GM12878 (cell line): ENCODE measurements around the gene ETV7. TPM values are rescaled to one million over a fixed set of nuclear protein-coding genes. Genes with fewer than 3 reads are reported as not detected.

ENCODE experiments used
- ATAC-seq: fragments of 200-7000 bp; cut with Tn5 transposase; 3 replicates; pipeline ENCODE4 v1.9.1; 2020; ENCODE audit warnings: mild to moderate bottlenecking, moderate library complexity
- BruUV-seq: library from RNA; stranded (reverse); fragments of 400-500 nt; replicated peaks from 2 replicates; lab custom pipeline; 2021; lab: Mats Ljungman, UMichigan
- CTCF ChIA-PET: fragments of 300-600 bp; sonication (Branson Sonifier 250); formaldehyde crosslinking; extraction: SDS; loops from one replicate; lab custom pipeline; 2021; ENCODE audit warnings: inconsistent platforms; lab: Yijun Ruan, JAX
- POLR2A ChIA-PET: fragments of 350-600 bp; formaldehyde crosslinking; extraction: SDS; loops from one replicate; lab custom pipeline; 2021; ENCODE audit warnings: inconsistent platforms; lab: Charles Lee
- RAD21 ChIA-PET: fragments of 300-600 bp; sonication (Branson Sonifier 250); formaldehyde crosslinking; loops from one replicate; lab custom pipeline; 2023; ENCODE audit warnings: antibody characterized with exemption; ENCODE audit not compliant: unreplicated experiment; lab: Charles Lee
- SMC1A ChIA-PET: fragments of 300-600 bp; sonication (Branson Sonifier 250); formaldehyde crosslinking; loops from one replicate; lab custom pipeline; 2023; ENCODE audit not compliant: unreplicated experiment, uncharacterized antibody; lab: Charles Lee
- DNase-seq: peaks from one replicate; pipeline ENCODE4 v3.0.0-alpha.2; 2011; ENCODE audit warnings: low read depth, low spot score
- FAIRE-seq: peaks from 3 replicates; lab custom pipeline; 2011; peaks lifted over from hg19 to GRCh38; lab: Jason Lieb, UNC
- H2AFZ ChIP-seq: 2 replicates; pipeline ENCODE4 v1.6.0; 2011; ENCODE audit warnings: low read depth, low read length, control low read depth; ENCODE audit not compliant: control insufficient read depth
- H3K27ac ChIP-seq: 2 replicates; pipeline ENCODE4 v1.5.1; 2011; ENCODE audit warnings: control low read depth; ENCODE audit not compliant: control insufficient read depth, insufficient read depth
- H3K27me3 ChIP-seq, 2 experiments: replicated peaks in 1 of 2; 2 replicates each; pipeline versions ENCODE4 v1.6.0 to v1.6.1; 2011; ENCODE audit warnings: low read length in 1 of 2; ENCODE audit not compliant: control insufficient read depth in 2 of 2, insufficient read depth in 2 of 2
- H3K36me3 ChIP-seq, 2 experiments: 2 replicates each; pipeline ENCODE4 v1.5.1; 2011; ENCODE audit warnings: low read length in 1 of 2; ENCODE audit not compliant: control insufficient read depth in 2 of 2, insufficient read depth in 2 of 2
- H3K4me1 ChIP-seq: 2 replicates; pipeline ENCODE4 v1.6.1; 2011; ENCODE audit warnings: mild to moderate bottlenecking, low read length, moderate library complexity, mixed read lengths; ENCODE audit not compliant: control insufficient read depth, insufficient read depth
- H3K4me2 ChIP-seq: 2 replicates; pipeline ENCODE4 v1.6.0; 2011; ENCODE audit warnings: control low read depth; ENCODE audit not compliant: control insufficient read depth, insufficient read depth
- H3K4me3 ChIP-seq: fragments of 200-600 bp; sonication (generic); 2 replicates; pipeline ENCODE4 v1.5.1; 2016
- H3K79me2 ChIP-seq: 2 replicates; pipeline ENCODE4 v1.6.0; 2011; ENCODE audit warnings: low read length; ENCODE audit not compliant: control insufficient read depth, insufficient read depth
- H3K9ac ChIP-seq: 2 replicates; pipeline ENCODE4 v1.8.0; 2011; ENCODE audit warnings: low read length, control low read depth, mixed read lengths; ENCODE audit not compliant: control insufficient read depth, insufficient read depth
- H3K9me3 ChIP-seq: replicated peaks from 3 replicates; pipeline ENCODE4 v1.5.1; 2011; ENCODE audit warnings: mild to moderate bottlenecking, low read length; ENCODE audit not compliant: control insufficient read depth, insufficient read depth
- H4K20me1 ChIP-seq: 2 replicates; pipeline ENCODE4 v1.6.0; 2011; ENCODE audit not compliant: control insufficient read depth, insufficient read depth
- CBX3 ChIP-seq: fragments of 200-600 bp; sonication (generic); IDR thresholded peaks from 2 replicates; pipeline ENCODE4 v1.6.1; 2016; ENCODE audit warnings: low read depth, borderline replicate concordance
- E4F1 ChIP-seq: fragments of 450-650 bp; IDR thresholded peaks from 2 replicates; pipeline ENCODE4 v1.6.1; 2018; ENCODE audit warnings: borderline replicate concordance, mild to moderate bottlenecking; ENCODE audit not compliant: partially characterized antibody
- ETV6 ChIP-seq, 2 experiments: fragments of 450-650 bp in 1 of 2; IDR thresholded peaks in 1 of 2; conservative IDR thresholded peaks in 1 of 2; 2 replicates each; pipeline ENCODE4 v1.6.1; 2014; ENCODE audit warnings: antibody characterized with exemption in 1 of 2, borderline replicate concordance in 1 of 2, low read depth in 1 of 2, mild to moderate bottlenecking in 1 of 2, moderate library complexity in 1 of 2
- MTA3 ChIP-seq: IDR thresholded peaks from 2 replicates; pipeline ENCODE4 v1.6.1; 2012; ENCODE audit warnings: low read length, inconsistent platforms, borderline replicate concordance
- PML ChIP-seq: IDR thresholded peaks from 2 replicates; pipeline ENCODE4 v1.6.1; 2012; ENCODE audit warnings: low read length, inconsistent platforms
- TAF1 ChIP-seq: IDR thresholded peaks from 2 replicates; pipeline ENCODE4 v1.6.1; 2011; ENCODE audit warnings: mild to moderate bottlenecking, low read depth, low read length, borderline replicate concordance
- ZNF217 ChIP-seq: fragments of 450-650 bp; IDR thresholded peaks from 2 replicates; pipeline ENCODE4 v1.6.1; 2017; ENCODE audit warnings: antibody characterized with exemption, mild to moderate bottlenecking
- ZNF384 ChIP-seq: IDR thresholded peaks from 2 replicates; pipeline ENCODE4 v1.6.1; 2012; ENCODE audit warnings: low read depth, mild to moderate bottlenecking, low read length, improper control_type of control experiment, borderline replicate concordance
- ZNF622 ChIP-seq: fragments of 450-650 bp; IDR thresholded peaks from 2 replicates; pipeline ENCODE4 v1.6.1; 2017; ENCODE audit warnings: mild to moderate bottlenecking, inconsistent platforms
- WGBS: methylation state at CpG from one replicate; pipeline ENCODE4 v1.1.6; 2016; ENCODE audit warnings: low lambda C conversion rate; ENCODE audit not compliant: insufficient replicate concordance, insufficient coverage; ENCODE audit errors: missing lambda C conversion rate; 5-methylcytosine and 5-hydroxymethylcytosine counted together
- in situ Hi-C: fragments of 300-500 bp; cut with MboI; formaldehyde crosslinking; loops from 9 replicates; pipeline ENCODE4 v1.14.3; 2018; ENCODE audit warnings: mixed read lengths
- intact Hi-C: fragments of 100-400 bp; cut with micrococcal nuclease; formaldehyde crosslinking; loops from one replicate; pipeline ENCODE4 v1.14.2; 2022; ENCODE audit not compliant: unreplicated experiment
- polyA plus RNA-seq, 11 experiments: library from polyadenylated mRNA; depleted of rRNA in 4 of 11; unstranded in 6 of 11; stranded (reverse) in 5 of 11; fragments of >200 nt; fragmentation: Nextera tagmentation in 4 of 11; fragmentation: Illumina TruSeq in 1 of 11; extraction: Ambion mirVana in 4 of 11; extraction: Trizol in 1 of 11; gene quantifications; 1 replicate in 1 of 11; 2 replicates in 10 of 11; pipeline versions ENCODE4 v1.2.1 to v1.2.3, GENCODE V29; 2011 to 2016; ENCODE audit warnings: inconsistent platforms in 2 of 11, missing spikeins in 2 of 11, low read depth in 1 of 11
- total RNA-seq, 4 experiments: library from RNA; depleted of rRNA in 3 of 4; stranded (reverse); fragments of >200 nt in 3 of 4; fragmentation: Illumina TruSeq in 1 of 4; extraction: Trizol in 1 of 4; gene quantifications; 2 replicates each; pipeline versions ENCODE4 v1.2.1 to v1.2.3, GENCODE V29; 2013 to 2021
- TF ChIP-seq, protein P1 (sequence below): fragments of 450-650 bp; IDR thresholded peaks from 2 replicates; pipeline ENCODE4 v1.6.1; 2016; ENCODE audit warnings: mild to moderate bottlenecking, moderate library complexity, borderline replicate concordance
- TF ChIP-seq, protein P2 (sequence below): IDR thresholded peaks from 2 replicates; pipeline ENCODE4 v1.6.1; 2011; ENCODE audit warnings: low read depth, mild to moderate bottlenecking, low read length, moderate library complexity, borderline replicate concordance; ENCODE audit errors: extremely low read depth

The ETV7 gene
- total and polyA plus RNA-seq, 10 of the 15 experiments (the other 5 are each of a cell fraction or from before 2014, with no cell fraction given), result 0.04 to 1.8 (median 1.3) TPM

GRCh38 chr6:36368921-36369865, 18.3 kb downstream of the ETV7 start:
- FAIRE-seq, result no peak

More at GRCh38 chr6:36368921-36369865, 18.3 kb downstream of the ETV7 start:
- intact Hi-C loops (no loop called here), in situ Hi-C loops (no loop called here)
- Histone ChIP-seq H2AFZ (no peak overlapping the region), H3K4me2 (no peak overlapping the region), H3K4me3 (no peak overlapping the region), H3K9ac (no peak overlapping the region), H4K20me1 (no peaks in the 10 kb centered on the region), H3K27me3 (no peaks in the 10 kb centered on the region), H3K4me1 (peaks cover 26% of the 10 kb centered on the region), H3K27ac (no peak overlapping the region), H3K9me3 (no peaks in the 10 kb centered on the region), H3K36me3 (no peaks in the 10 kb centered on the region; a peak in 1 of 4 replicates), H3K79me2 (no peaks in the 10 kb centered on the region)
- SMC1A ChIA-PET, result interaction anchor here (0.8 to 19.6 kb wide), 3 partner anchors 9 to 342 kb away, joined by 4 to 386 read pairs (median 4); partner anchors contain the start of genes BNIP5 and MAPK14
- TF ChIP-seq CBX3, result no peak
- no peak for TF ChIP-seq TAF1
- TF ChIP-seq ZNF384, result no peak
- TF ChIP-seq MTA3, result no peak
- TF ChIP-seq ETV6 (conservative IDR thresholded peaks at IDR 0.05 in 1 of 2, IDR thresholded peaks at IDR 0.05 in 1 of 2; ENCODE audit: borderline replicate concordance in 1 of 2, low read depth in 1 of 2), result no peak
- TF ChIP-seq ZNF622, result no peak
- TF ChIP-seq, protein P1, sequence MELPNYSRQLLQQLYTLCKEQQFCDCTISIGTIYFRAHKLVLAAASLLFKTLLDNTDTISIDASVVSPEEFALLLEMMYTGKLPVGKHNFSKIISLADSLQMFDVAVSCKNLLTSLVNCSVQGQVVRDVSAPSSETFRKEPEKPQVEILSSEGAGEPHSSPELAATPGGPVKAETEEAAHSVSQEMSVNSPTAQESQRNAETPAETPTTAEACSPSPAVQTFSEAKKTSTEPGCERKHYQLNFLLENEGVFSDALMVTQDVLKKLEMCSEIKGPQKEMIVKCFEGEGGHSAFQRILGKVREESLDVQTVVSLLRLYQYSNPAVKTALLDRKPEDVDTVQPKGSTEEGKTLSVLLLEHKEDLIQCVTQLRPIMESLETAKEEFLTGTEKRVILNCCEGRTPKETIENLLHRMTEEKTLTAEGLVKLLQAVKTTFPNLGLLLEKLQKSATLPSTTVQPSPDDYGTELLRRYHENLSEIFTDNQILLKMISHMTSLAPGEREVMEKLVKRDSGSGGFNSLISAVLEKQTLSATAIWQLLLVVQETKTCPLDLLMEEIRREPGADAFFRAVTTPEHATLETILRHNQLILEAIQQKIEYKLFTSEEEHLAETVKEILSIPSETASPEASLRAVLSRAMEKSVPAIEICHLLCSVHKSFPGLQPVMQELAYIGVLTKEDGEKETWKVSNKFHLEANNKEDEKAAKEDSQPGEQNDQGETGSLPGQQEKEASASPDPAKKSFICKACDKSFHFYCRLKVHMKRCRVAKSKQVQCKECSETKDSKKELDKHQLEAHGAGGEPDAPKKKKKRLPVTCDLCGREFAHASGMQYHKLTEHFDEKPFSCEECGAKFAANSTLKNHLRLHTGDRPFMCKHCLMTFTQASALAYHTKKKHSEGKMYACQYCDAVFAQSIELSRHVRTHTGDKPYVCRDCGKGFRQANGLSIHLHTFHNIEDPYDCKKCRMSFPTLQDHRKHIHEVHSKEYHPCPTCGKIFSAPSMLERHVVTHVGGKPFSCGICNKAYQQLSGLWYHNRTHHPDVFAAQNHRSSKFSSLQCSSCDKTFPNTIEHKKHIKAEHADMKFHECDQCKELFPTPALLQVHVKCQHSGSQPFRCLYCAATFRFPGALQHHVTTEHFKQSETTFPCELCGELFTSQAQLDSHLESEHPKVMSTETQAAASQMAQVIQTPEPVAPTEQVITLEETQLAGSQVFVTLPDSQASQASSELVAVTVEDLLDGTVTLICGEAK, result no peak
- no peak for TF ChIP-seq E4F1
- TF ChIP-seq, protein P2, sequence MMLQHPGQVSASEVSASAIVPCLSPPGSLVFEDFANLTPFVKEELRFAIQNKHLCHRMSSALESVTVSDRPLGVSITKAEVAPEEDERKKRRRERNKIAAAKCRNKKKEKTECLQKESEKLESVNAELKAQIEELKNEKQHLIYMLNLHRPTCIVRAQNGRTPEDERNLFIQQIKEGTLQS, result no peak
- TF ChIP-seq PML, result no peak
- no peak for TF ChIP-seq ZNF217
- POLR2A ChIA-PET, result no interaction called here
- RAD21 ChIA-PET, result interaction anchor here (0.6 to 1.2 kb wide), 3 partner anchors 9 to 185 kb away, joined by 3 read pairs; no protein-coding TSS in a partner anchor
- no TSS peak for BruUV-seq
- CTCF ChIA-PET, result interaction anchor here (1.3 to 1.9 kb wide), 2 partner anchors 9 to 67 kb away, joined by 3 to 5 read pairs; no protein-coding TSS in a partner anchor
- 86% methylated on average over 14 of the region's 14 CpGs for WGBS
- ATAC-seq (no peak), DNase-seq (no peak)
